ENCODE data around the gene PHF19.

The PHF19 gene

GRCh38 chr9:120892748-120893610, 16.0 kb upstream of the PHF19 start:
- DNase-seq (ENCODE audit: extremely low read depth in 1 of 2, low read depth in 1 of 2) = no peak

DNA sequence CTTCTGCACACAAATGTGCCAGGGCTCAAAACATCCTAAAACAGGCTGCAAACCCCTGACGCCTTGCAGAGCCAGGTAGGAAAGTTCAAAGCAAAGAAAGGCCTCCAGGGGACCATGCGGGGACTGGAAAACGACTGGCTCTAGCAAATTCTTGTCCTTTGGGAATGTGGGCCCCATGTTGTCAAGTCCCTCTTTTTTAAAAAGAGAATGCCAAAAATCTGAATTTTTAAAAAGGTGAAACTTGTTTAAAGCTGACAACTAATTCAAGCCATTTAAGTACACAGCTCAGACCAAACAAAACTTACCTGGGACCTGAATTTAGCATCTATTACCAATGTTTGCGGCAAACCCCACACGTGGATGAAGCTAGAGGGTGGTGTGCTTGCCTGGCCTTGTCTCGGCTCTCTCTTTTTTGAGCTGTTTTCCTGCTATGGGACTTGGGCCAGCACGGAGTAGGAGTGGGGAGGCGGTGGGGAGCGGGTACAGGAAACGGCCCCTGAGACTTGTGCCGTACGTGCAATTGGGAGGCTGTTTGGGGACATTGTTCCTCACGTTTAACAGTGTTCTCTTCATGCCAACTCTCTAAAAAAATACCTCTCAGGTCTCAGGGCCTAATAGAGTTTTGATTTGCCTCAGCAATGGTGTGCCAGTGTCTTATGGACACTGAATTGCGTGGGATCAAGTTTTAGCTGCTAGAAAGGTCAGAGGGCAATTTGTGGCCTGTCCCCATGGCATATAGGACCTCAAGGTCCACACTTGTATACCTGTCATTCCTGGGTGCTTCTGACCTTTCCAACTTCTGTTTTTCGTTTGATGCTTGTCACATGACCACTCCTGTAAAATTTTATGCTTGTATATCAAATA, 15.1 kb upstream of the PHF19 start:
- DNase-seq (ENCODE audit: extremely low read depth in 1 of 2, low read depth in 1 of 2) = no peak

DNA sequence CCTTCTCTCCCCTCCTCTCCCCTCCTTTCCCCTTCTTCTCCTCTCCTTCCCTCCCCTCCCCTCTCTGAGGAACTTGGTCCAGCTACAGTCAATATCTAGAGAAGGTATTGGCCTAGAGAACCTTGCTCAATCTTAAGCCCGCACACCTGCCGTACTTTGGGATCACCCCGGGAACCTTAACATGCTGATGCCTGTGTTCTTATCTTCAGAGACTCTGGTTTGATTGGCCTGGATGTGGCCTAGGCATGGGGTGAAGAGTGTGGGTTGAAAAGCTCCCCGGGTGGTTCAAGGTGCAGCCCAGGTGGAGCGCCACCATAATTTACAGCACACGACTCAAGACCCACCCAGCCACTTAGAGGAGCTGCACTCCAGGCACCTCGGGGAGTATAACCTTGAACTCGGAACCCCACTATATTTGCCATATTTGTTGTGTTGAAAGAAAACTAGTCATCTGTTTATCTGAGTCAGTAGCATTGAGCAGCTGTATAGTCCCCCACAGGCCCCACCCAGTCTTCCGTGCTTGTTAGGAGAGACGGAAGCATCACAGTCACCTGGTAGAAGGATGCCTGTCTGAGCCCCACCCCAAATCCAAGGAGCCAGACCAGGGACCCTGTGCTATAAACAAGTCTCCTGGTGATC, 14.4 kb upstream of the PHF19 start:
- no peak for DNase-seq (ENCODE audit: extremely low read depth in 1 of 2, low read depth in 1 of 2)

DNA sequence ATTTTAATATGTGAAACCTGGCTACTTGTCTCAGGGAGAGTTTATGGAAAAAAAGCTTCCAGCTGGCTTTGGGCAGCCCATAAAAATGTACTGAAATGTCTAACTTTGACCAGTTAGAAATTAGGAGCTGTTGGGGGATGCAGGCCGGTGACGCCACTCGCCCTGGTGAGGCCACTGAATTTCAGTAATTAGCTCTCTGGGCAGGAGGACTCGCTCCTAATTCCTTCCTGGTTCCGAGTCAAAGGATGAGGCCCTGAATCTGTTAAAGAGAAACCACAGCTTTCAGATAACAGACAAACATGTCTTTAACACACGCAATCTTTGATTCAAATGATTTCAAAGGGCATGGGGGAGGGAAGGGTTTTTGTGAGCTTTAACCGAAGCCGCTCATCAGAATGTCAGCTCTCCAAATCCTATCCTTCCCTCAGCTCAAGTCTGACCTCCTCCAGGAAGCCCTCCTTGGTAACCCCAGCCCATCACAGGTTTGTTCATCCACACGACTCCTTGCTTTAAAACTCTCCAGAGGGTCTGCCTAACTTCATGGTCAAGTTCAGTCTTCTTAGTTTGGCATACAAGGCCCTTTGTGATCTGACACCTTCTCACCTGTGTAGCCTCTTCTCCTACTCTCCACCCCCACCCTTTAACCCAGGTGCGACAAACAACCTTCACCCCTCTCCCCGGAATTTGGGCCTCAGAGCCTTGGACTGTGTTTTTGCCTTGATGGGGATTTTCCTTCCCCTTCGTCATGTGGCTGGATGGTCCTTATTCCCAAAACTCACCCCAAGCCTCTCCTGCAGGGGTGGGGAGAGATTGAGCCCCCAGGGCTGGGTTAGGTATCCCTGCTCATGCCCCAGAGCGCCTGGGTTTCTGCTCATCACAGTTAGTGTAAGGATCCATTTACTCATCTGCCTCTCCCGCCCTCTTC, 13.6 kb upstream of the PHF19 start:
- DNase-seq (ENCODE audit: extremely low read depth in 1 of 2, low read depth in 1 of 2) = no peak

DNA sequence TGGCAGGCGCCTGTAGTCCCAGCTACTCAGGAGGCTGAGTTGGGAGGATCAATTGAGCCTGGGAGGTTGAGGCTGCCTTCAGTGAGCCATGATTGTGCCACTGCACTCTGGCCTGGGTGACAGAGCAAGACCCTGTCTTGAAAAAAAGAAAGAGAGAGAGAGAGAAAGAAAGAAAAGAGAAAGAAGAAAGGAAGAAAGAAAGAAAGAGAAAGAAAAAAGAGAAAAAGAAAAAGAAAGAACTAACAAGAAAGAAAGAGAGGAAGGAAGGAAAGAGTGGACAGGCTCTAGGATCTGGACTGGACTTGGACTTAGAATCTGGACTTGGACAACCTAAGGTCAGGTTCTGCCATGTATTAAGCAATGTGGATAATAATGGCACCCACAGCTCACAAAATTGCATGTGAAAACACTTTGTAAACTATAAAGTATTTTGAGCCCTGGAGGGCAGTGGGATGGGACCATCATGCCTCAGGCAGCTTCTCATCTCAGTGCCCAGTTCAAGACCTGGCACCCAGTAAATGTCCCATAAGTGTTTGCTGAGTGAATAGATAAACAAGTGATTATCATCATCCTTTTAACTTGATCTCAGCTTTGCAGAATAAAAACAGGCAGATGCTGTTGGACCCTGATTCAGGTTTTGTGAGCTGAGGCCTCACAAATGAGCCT, 12.8 kb upstream of the PHF19 start:
- no peak for DNase-seq (ENCODE audit: extremely low read depth in 1 of 2, low read depth in 1 of 2)

GRCh38 chr9:120888626-120889025, 11.6 kb upstream of the PHF19 start:
- DNase-seq (ENCODE audit: extremely low read depth in 1 of 2, low read depth in 1 of 2) = no peak

GRCh38 chr9:120886490-120886967, 9.5 kb upstream of the PHF19 start:
- no peak for DNase-seq (ENCODE audit: extremely low read depth in 1 of 2, low read depth in 1 of 2)

DNA sequence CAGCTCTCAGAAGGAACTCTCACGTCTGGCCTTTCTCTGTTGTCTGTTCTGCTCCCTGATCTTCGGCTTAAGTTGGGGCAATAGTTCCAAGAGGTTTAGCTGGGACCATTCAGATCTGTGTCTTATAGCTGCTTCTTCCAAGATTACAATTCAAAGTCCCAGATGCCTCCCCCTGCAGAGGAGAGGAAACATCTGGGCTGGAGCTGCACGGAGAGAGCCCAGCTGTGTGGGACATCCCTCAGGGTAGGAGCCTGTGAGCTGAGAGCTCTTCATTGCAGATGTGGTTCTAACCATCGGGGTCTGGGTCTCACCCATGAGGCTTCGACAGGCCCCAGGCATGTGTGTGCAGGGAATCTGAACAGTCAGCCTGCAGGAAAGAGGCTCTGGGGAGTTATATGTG, 9.0 kb upstream of the PHF19 start:
- no peak for DNase-seq (ENCODE audit: extremely low read depth in 1 of 2, low read depth in 1 of 2)

DNA sequence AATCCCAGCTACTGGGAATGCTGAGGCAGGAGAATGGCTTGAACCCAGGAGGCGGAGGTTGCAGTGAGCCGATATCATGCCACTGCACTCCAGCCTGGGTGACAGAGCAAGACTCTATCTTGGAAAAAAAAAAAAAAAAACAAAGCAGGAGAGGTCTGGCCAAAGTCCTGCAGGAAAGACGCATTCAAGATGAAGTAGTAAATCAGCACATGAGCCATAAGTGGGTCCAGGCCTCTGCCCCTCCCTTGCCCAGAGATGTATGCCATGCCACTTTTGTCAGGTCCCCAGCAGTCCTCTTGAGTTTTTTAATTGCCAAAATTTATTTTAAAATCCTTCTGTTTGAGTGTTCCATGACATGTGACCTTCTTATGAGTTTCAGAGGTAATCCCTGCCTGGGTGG, 8.5 kb upstream of the PHF19 start:
- DNase-seq (ENCODE audit: extremely low read depth in 1 of 2, low read depth in 1 of 2) = no peak

- DNase-seq (ENCODE audit: extremely low read depth in 1 of 2, low read depth in 1 of 2) = no peak
These were observed 6.6 kb upstream of the PHF19 start for GRCh38 chr9:120883608-120883996.

GRCh38 chr9:120882935-120883607, 6.1 kb upstream of the PHF19 start:
- no peak for DNase-seq (ENCODE audit: extremely low read depth in 1 of 2, low read depth in 1 of 2)

DNA sequence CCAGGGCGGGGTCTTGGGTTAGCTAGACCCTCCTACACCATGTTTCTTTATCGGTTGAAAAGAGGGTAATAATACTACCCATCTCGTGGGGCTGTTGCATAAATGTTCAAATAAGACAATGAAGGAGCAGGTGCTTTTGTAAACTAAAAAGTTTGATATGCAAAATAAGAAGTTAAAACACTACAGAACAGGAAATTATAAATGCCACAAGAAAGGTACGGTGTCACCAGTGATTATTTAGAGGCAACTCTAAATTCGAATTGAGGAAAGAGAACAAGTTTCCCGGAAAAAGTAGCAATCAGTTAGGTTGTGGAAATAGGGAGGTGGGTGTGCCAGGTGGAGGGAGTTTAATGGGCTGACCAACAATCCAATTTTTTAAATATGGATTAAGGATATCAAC, 2.5 kb upstream of the PHF19 start:
- no peak for DNase-seq (ENCODE audit: extremely low read depth in 1 of 2, low read depth in 1 of 2)

GRCh38 chr9:120878188-120879130, 1.5 kb upstream of the PHF19 start:
- no peak for DNase-seq (ENCODE audit: extremely low read depth in 1 of 2, low read depth in 1 of 2)

GRCh38 chr9:120877276-120878034, 467 bp upstream of the PHF19 start:
- DNase-seq (ENCODE audit: extremely low read depth in 1 of 2, low read depth in 1 of 2) = peak; percentile 62 to 66

- peak; percentile 82 to 88 for DNase-seq (ENCODE audit: extremely low read depth in 1 of 2, low read depth in 1 of 2)
These were observed 790 bp downstream of the PHF19 start for GRCh38 chr9:120875954-120876841.

- no peak for DNase-seq (ENCODE audit: extremely low read depth in 1 of 2, low read depth in 1 of 2)
These were observed 1.4 kb downstream of the PHF19 start for GRCh38 chr9:120875643-120875953.

DNA sequence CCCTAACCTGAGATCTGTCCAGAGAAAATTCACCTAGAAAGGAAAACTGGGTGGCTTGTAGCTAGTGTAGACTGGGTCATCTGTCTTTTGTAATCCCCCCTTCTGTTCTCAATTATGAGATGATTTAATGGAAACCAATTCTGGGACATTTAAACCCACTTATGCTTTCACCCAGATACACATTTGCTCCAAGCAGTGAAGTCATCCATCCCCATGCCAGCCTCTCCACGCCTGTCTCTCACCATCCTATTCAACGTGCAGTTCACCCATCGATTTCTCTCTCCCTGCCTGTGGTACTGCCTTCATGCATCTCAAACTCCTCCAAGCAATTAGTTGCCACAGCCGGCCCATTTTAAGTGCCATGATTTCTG, 1.8 kb downstream of the PHF19 start:
- DNase-seq (ENCODE audit: extremely low read depth in 1 of 2, low read depth in 1 of 2) = no peak

Data from stimulated activated CD8-positive, alpha-beta memory T cell treated with anti-CD3 and anti-CD28 coated beads, Interleukin-7, amount 100 ng/mL, for 48 hours (primary cell).